ELR (cell line): ENCODE results near the gene PRB3.

ENCODE experiments used
- DNase-seq: peaks from one replicate; pipeline ENCODE4 v3.0.0-alpha.2; 2015; ENCODE audit warnings: low read depth

Gene PRB3

GRCh38 chr12:11269607-11270006 lies at the start of gene PRB3:
TSS of gene PRB3 (minus strand) at chr12:11269707. CDS start at chr12:11269669, 38 bp downstream.
- no peak for DNase-seq

DNA sequence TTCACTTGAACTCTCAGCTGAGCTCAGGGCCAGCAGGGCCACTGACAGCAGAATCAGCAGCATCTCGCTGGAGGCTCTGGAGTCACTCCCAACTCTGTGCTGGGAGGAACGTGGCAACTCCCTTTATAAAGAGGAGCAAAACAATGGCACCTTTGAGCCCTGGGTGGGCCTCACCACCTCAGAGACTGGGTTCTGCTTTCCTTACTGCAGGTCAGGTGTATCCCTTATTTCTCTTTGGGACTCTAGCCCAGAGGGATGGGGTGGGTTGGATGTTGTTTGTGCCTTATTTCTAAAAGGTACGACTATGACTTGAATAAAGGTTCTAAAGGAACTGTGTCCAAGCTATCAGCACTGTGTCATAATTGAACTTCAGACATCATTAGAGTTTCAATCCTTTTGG lies 40.8 kb upstream of the PRB3 start, which contains the start of gene PRB4:
Gene PRB4, minus strand, starts transcription at position 101 of the 400 bp plus-strand sequence. Its CDS starts 38 bp downstream, at position 63.
- no peak for DNase-seq

GRCh38 chr12:11307143-11307542 lies 37.6 kb upstream of the PRB3 start:
- peak; percentile 13 for DNase-seq

DNA sequence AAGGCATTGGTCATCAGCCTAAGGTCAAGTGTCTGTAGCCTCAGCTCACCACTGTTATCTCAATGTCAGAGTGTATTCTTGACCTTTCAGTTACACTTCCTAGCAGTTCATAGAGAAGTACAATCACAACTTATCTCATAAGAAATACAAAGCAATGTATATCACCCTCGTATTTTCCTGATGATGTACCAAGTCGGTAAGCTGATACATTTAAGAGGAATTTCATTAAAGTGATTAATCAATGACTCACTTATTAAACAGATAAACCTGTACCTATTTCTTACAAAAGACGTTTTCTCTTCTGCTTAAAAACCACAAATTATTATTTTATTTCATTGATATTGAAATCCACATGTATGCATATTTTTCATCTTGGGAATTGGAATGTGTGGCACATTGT lies 3.9 kb upstream of the PRB3 start:
- DNase-seq: no peak

DNA sequence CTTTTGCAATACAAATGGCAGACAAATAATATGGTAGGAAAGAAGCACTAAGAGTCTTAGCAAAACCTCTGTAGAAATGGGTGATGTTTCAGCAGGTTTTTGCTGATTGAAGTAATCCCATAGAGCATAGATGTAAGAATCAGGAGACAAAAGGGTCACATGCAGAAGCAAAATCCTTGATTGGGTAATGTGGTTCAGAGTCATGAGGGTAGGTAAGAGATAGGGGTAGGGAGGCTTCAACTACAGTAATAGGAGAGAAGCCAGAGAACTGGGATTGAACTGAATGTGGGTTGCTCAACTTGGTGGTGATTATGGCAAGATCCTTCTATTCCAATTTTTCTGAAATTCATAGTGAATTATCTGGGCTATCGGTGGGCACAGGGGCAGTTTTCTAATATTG lies 5.0 kb downstream of the PRB3 start:
- no peak for DNase-seq

- no peak for DNase-seq
Measured at GRCh38 chr12:11246489-11246888, 23.0 kb downstream of the PRB3 start.

DNA sequence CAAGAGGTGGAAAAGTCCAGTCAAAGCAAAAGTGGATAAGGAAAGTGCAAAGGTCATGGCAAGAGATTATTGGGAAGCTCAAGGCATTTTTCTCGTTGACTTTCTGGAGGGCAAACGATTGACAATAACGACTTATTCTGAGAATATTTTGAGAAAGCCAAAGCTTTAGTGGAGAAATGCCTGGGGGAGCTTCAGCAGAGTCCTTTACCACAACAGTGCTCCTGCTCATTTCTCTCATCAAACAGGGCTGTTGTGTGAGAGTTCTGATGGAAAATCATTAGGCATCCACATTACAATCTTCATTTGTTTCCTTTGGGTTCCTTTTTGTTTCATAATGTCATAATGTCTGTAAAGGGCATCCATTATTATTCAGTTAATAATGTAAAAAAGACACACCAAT lies 26.9 kb downstream of the PRB3 start:
- DNase-seq: no peak

DNA sequence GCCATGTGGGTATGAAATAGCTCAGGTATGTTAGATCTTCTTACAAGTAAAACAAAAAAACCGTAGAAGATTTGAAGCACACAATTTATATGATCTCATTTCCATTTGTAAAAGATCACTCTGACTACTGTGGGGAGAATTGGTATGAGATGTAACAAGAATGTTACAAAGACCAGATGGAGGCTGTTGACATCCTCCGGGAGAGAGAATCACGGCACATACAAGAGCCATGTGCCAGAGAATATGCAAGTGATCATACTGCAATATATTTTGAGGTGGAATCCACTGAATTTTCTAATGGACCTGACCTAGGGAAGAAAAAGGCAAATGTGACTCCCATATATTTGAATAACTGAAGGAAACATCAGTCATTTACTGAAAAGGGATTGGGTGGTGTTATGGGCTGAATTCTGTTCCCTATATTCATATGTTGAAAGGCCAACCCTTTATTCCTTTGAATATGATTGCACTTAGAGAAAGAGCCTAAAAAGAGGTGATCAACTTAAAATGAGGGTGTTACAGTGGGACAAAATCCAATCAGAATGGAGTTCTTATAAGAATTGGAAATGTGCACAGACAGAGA lies 29.1 kb downstream of the PRB3 start:
- DNase-seq: no peak

- DNase-seq: no peak
Measured at GRCh38 chr12:11238275-11238674, 31.2 kb downstream of the PRB3 start.

DNA sequence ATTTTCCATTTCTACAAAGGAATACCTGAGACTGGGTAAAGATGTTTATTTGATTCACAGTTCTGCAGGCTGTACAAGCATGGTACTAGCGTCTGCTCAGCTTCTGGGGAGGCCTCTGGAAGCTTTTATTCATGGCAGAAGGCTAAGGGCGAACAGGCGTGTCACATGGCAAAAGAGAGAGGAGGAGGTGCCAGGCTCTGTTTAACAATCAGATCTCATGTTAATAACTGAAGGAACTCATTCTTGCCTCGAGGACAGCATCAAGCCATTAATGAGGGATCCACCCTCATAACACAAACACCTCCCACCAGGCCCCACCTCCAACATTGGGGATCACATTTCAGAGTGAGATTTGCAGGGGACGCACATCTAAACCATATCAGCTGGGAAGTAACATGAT lies 36.0 kb downstream of the PRB3 start:
- DNase-seq: no peak

- peak; percentile 69 for DNase-seq
Measured at GRCh38 chr12:11228296-11228879, 41.1 kb downstream of the PRB3 start.

DNA sequence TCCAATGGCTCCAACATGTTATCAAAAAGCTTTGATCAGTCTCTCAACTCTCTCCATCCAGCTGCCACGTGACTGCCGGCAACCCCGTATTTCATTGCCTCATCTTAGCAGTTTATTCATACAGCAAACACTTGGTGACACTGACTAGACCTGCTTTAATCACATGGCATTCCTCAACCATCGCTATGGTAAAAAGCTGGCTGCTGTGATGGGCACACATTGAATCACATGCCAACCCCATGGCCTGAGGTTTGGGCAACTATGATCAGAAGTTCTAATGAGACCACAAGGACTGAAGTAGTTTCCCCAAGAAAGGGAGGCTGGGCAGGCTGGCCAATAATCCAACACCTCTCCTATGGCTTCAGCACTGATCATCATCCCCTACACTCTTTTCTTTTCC lies 42.1 kb downstream of the PRB3 start:
- DNase-seq: no peak
